ENCODE results near the gene HMCN2. TPM values are rescaled to one million over a fixed set of nuclear protein-coding genes. Genes with fewer than 3 reads are reported as not detected.

The HMCN2 gene
- total and polyA plus RNA-seq, 9 donors, result 0.12 to 4.2 (median 0.98) TPM

GRCh38 chr9:130430232-130430631, 164.7 kb downstream of the HMCN2 start:
- Histone ChIP-seq H3K27ac (no peak overlapping the region), H3K27me3 (no peaks in the 10 kb centered on the region), H3K4me1 (ENCODE audit: insufficient read depth) (peaks cover 3% of the 10 kb centered on the region), H3K9me3 (no peaks in the 10 kb centered on the region), H3K4me3 (no peak overlapping the region), H3K36me3 (no peaks in the 10 kb centered on the region)
- intact Hi-C loops (cut with DNase I), result no loop called here
- no peak for TF ChIP-seq POLR2A (IDR thresholded peaks at IDR 0.05)
- TF ChIP-seq, protein P1, sequence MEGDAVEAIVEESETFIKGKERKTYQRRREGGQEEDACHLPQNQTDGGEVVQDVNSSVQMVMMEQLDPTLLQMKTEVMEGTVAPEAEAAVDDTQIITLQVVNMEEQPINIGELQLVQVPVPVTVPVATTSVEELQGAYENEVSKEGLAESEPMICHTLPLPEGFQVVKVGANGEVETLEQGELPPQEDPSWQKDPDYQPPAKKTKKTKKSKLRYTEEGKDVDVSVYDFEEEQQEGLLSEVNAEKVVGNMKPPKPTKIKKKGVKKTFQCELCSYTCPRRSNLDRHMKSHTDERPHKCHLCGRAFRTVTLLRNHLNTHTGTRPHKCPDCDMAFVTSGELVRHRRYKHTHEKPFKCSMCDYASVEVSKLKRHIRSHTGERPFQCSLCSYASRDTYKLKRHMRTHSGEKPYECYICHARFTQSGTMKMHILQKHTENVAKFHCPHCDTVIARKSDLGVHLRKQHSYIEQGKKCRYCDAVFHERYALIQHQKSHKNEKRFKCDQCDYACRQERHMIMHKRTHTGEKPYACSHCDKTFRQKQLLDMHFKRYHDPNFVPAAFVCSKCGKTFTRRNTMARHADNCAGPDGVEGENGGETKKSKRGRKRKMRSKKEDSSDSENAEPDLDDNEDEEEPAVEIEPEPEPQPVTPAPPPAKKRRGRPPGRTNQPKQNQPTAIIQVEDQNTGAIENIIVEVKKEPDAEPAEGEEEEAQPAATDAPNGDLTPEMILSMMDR (IDR thresholded peaks at IDR 0.05), result no peak
- no peak for TF ChIP-seq EP300 (IDR thresholded peaks at IDR 0.05)
- no peak for DNase-seq
- 95 to 97% (median 96%) methylated on average over 18 of the region's 18 CpGs for WGBS, 3 donors

DNA sequence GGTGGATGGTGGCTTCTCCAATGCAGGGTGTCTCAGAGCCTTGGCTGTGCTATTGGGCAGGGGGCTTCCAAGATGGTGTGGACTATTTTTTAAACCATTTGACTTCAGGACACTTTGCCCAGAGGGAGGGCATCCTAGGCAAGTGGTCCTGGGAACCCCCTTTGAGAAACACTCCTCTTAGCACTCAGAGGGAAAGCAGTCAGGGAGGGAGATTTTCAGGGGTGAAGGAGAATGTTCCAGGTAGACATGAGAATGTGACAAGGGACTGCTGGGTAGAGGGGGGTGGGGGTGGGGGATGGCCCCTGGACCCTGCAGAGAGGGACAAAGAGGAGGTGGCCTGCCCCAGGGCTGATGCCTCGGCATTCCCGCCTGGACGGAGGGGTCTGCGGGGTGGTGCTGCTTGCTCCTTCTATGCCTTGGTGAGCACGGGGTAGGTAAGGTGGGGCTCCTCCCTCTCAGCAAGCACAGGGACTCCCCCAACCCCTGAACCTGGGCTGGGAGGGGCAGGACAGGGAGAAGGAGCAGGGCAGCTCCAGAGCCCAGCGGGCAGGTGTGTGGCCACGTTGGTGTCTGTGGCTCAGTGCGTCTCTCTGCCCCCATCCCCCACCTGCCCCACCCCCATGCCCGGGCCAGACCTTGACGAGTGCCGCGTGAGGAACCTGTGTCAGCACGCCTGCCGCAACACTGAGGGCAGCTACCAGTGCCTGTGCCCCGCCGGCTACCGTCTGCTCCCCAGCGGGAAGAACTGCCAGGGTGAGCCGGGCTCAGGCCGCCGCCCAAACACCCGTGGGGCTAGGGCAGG, 165.4 kb downstream of the HMCN2 start:
- Histone ChIP-seq H3K4me3 (no peak overlapping the region), H3K9me3 (no peaks in the 10 kb centered on the region), H3K27ac (no peak overlapping the region), H3K27me3 (no peaks in the 10 kb centered on the region), H3K36me3 (no peaks in the 10 kb centered on the region), H3K4me1 (ENCODE audit: insufficient read depth) (peaks cover 3% of the 10 kb centered on the region)
- 93 to 99% (median 98%) methylated on average over 12 to 22 of the region's 22 CpGs for WGBS, 3 donors
- intact Hi-C loops (cut with DNase I), result no loop called here
- DNase-seq, result no peak
- TF ChIP-seq, protein P1 (IDR thresholded peaks at IDR 0.05), result no peak
- no peak for TF ChIP-seq EP300 (IDR thresholded peaks at IDR 0.05)
- no peak for TF ChIP-seq POLR2A (IDR thresholded peaks at IDR 0.05)

DNA sequence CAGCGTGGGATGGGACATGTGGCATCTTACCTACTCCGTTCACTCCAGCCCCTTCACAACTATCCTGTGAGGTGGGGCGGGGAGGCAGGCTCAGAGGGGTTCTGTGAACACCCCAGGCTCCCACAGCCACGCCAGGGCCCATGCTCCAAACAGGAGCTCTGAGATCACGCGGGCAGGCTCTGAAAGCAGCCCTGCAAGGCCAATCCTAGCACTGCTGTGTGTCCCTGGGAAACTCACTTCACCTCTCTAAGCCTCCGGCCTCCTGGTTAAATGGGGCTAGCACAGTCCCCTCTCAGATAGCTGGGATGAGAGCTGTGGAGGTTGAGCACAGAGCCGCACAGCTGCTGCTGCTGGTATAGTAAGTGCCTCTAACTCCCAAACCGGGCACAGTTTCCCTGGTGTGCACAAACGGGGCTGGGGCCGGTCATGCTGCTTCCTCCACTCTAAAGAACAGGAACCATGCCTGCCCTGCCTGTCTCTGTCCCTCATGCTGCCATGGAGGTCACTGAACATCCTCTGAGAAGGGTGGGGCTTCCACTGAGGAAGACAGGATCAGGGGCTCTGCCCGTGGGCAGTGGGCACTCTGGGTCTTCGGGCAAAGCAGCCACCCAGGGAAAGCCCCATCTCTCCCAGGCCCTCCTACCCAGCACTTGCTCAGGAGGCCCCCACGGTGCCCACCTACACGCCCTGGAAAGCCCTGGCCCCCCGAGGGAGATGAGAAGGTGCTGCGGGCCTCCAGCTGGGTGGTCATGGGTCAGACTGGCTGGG, 166.2 kb downstream of the HMCN2 start:
- intact Hi-C loops (cut with DNase I), result no loop called here
- 90 to 92% (median 91%) methylated on average over 17 of the region's 17 CpGs for WGBS, 3 donors

GRCh38 chr9:130432362-130432761, 166.8 kb downstream of the HMCN2 start:
- DNase-seq, result no peak
- intact Hi-C loops (cut with DNase I), result no loop called here

More for the DNA sequence above, 166.2 kb downstream of the HMCN2 start:
- no peaks in the 10 kb centered on the region for H3K36me3 ChIP-seq
- TF ChIP-seq, protein P1 (IDR thresholded peaks at IDR 0.05), result no peak
- TF ChIP-seq POLR2A (IDR thresholded peaks at IDR 0.05), result no peak
- no peak for TF ChIP-seq EP300 (IDR thresholded peaks at IDR 0.05)
- H3K9me3 ChIP-seq, result no peaks in the 10 kb centered on the region
- no peak for DNase-seq
- peaks cover 3% of the 10 kb centered on the region for H3K4me1 ChIP-seq (ENCODE audit: insufficient read depth)
- H3K27me3 ChIP-seq, result no peaks in the 10 kb centered on the region
- no peak overlapping the region for H3K4me3 ChIP-seq
- no peak overlapping the region for H3K27ac ChIP-seq

More at GRCh38 chr9:130432362-130432761, 166.8 kb downstream of the HMCN2 start:
- peaks cover 3% of the 10 kb centered on the region for H3K4me1 ChIP-seq (ENCODE audit: insufficient read depth)
- no peaks in the 10 kb centered on the region for H3K36me3 ChIP-seq
- WGBS, 3 donors, result 67 to 85% (median 75%) methylated on average over 11 of the region's 11 CpGs
- H3K27ac ChIP-seq, result no peak overlapping the region
- no peaks in the 10 kb centered on the region for H3K9me3 ChIP-seq
- H3K4me3 ChIP-seq, result no peak overlapping the region
- TF ChIP-seq EP300 (IDR thresholded peaks at IDR 0.05), result no peak
- no peak for TF ChIP-seq POLR2A (IDR thresholded peaks at IDR 0.05)
- TF ChIP-seq, protein P1 (IDR thresholded peaks at IDR 0.05), result no peak
- no peaks in the 10 kb centered on the region for H3K27me3 ChIP-seq

Measured in ovary (tissue), 9 donors.